ENCODE results near the gene FCN1.

FCN1 gene

GRCh38 chr9:134946663-134947062, 29.0 kb upstream of the FCN1 start:
- Mint-ChIP-seq H3K27me3 (no peaks in the 10 kb centered on the region), H3K36me3 (ENCODE audit: insufficient read depth) (no peaks in the 10 kb centered on the region), H3K4me1 (ENCODE audit: low read depth in 2 of 2) (no peaks in the 10 kb centered on the region), H3K9me3 (no peaks in the 10 kb centered on the region), H3K4me3 (no peak overlapping the region), H3K27ac (no peak overlapping the region)
- DNase-seq (no peak), ATAC-seq (replicated peaks) (no peak)

- ATAC-seq (replicated peaks) = no peak
- Mint-ChIP-seq H3K27me3 (peaks cover 5 to 6% of the 10 kb centered on the region in 2 donors), H3K36me3 (ENCODE audit: insufficient read depth) (no peaks in the 10 kb centered on the region), H3K4me1 (ENCODE audit: low read depth in 2 of 2) (no peaks in the 10 kb centered on the region), H3K4me3 (no peak overlapping the region), H3K9me3 (no peaks in the 10 kb centered on the region), H3K27ac (no peak overlapping the region)
- no peak for DNase-seq
These were observed 28.0 kb upstream of the FCN1 start for GRCh38 chr9:134945509-134946275.

GRCh38 chr9:134944916-134945315, 27.2 kb upstream of the FCN1 start:
- H3K27ac Mint-ChIP-seq = no peak overlapping the region
- peaks cover 0 to 2% of the 10 kb centered on the region in 2 donors for H3K4me1 Mint-ChIP-seq (ENCODE audit: low read depth in 2 of 2)

GRCh38 chr9:134944351-134944802, 26.7 kb upstream of the FCN1 start:
- no peak for ATAC-seq (replicated peaks)
- H3K27ac Mint-ChIP-seq = no peak overlapping the region
- no peaks in the 10 kb centered on the region for H3K36me3 Mint-ChIP-seq (ENCODE audit: insufficient read depth)
- no peak overlapping the region for H3K4me3 Mint-ChIP-seq
- no peaks in the 10 kb centered on the region for H3K9me3 Mint-ChIP-seq
- peaks cover 0 to 2% of the 10 kb centered on the region in 2 donors for H3K4me1 Mint-ChIP-seq (ENCODE audit: low read depth in 2 of 2)
- no peak for DNase-seq
- H3K27me3 Mint-ChIP-seq = peaks cover 13 to 18% of the 10 kb centered on the region in 2 donors

More at GRCh38 chr9:134944916-134945315, 27.2 kb upstream of the FCN1 start:
- ATAC-seq (replicated peaks) (no peak), DNase-seq (no peak)
- H3K9me3 Mint-ChIP-seq = no peaks in the 10 kb centered on the region
- no peaks in the 10 kb centered on the region for H3K36me3 Mint-ChIP-seq (ENCODE audit: insufficient read depth)
- peaks cover 9 to 13% of the 10 kb centered on the region in 2 donors for H3K27me3 Mint-ChIP-seq
- no peak overlapping the region for H3K4me3 Mint-ChIP-seq

GRCh38 chr9:134943836-134944235, 26.1 kb upstream of the FCN1 start:
- no peak overlapping the region for H3K4me3 Mint-ChIP-seq
- H3K27me3 Mint-ChIP-seq = peaks cover 19 to 23% of the 10 kb centered on the region in 2 donors
- no peak for ATAC-seq (replicated peaks)

GRCh38 chr9:134943411-134943810, 25.7 kb upstream of the FCN1 start:
- Mint-ChIP-seq H3K4me3 (no peak overlapping the region), H3K4me1 (ENCODE audit: low read depth in 2 of 2) (peaks cover 0 to 2% of the 10 kb centered on the region in 2 donors), H3K27ac (no peak overlapping the region), H3K27me3 (peaks cover 19 to 27% of the 10 kb centered on the region in 2 donors), H3K9me3 (no peaks in the 10 kb centered on the region), H3K36me3 (ENCODE audit: insufficient read depth) (no peaks in the 10 kb centered on the region)
- ATAC-seq (replicated peaks) (no peak), DNase-seq (no peak)

More at GRCh38 chr9:134943836-134944235, 26.1 kb upstream of the FCN1 start:
- no peaks in the 10 kb centered on the region for H3K9me3 Mint-ChIP-seq
- no peak for DNase-seq
- no peak overlapping the region for H3K27ac Mint-ChIP-seq
- peaks cover 0 to 2% of the 10 kb centered on the region in 2 donors for H3K4me1 Mint-ChIP-seq (ENCODE audit: low read depth in 2 of 2)
- H3K36me3 Mint-ChIP-seq (ENCODE audit: insufficient read depth) = no peaks in the 10 kb centered on the region

GRCh38 chr9:134942788-134943184, 25.1 kb upstream of the FCN1 start:
- no peaks in the 10 kb centered on the region for H3K9me3 Mint-ChIP-seq
- no peak overlapping the region for H3K4me3 Mint-ChIP-seq
- ATAC-seq (replicated peaks) (no peak), DNase-seq (no peak)
- peaks cover 19 to 27% of the 10 kb centered on the region in 2 donors for H3K27me3 Mint-ChIP-seq
- H3K4me1 Mint-ChIP-seq (ENCODE audit: low read depth in 2 of 2) = peaks cover 0 to 2% of the 10 kb centered on the region in 2 donors
- H3K27ac Mint-ChIP-seq = no peak overlapping the region
- no peaks in the 10 kb centered on the region for H3K36me3 Mint-ChIP-seq (ENCODE audit: insufficient read depth)

GRCh38 chr9:134942011-134942787, 24.5 kb upstream of the FCN1 start:
- Mint-ChIP-seq H3K9me3 (no peaks in the 10 kb centered on the region), H3K27ac (no peak overlapping the region), H3K27me3 (peaks cover 19 to 30% of the 10 kb centered on the region in 2 donors), H3K4me3 (no peak overlapping the region), H3K36me3 (ENCODE audit: insufficient read depth) (no peaks in the 10 kb centered on the region), H3K4me1 (ENCODE audit: low read depth in 2 of 2) (peaks cover 0 to 2% of the 10 kb centered on the region in 2 donors)
- ATAC-seq (replicated peaks) (no peak), DNase-seq (no peak)

GRCh38 chr9:134940236-134941208, 22.8 kb upstream of the FCN1 start:
- Mint-ChIP-seq H3K9me3 (no peaks in the 10 kb centered on the region), H3K27me3 (peaks cover 19 to 34% of the 10 kb centered on the region in 2 donors), H3K4me1 (ENCODE audit: low read depth in 2 of 2) (peaks cover 0 to 2% of the 10 kb centered on the region in 2 donors), H3K4me3 (no peak overlapping the region), H3K36me3 (ENCODE audit: insufficient read depth) (no peaks in the 10 kb centered on the region), H3K27ac (no peak overlapping the region)
- DNase-seq (no peak), ATAC-seq (replicated peaks) (no peak)

GRCh38 chr9:134939836-134940235, 22.1 kb upstream of the FCN1 start:
- no peak overlapping the region for H3K27ac Mint-ChIP-seq
- no peak for ATAC-seq (replicated peaks)

GRCh38 chr9:134939080-134939733, 21.5 kb upstream of the FCN1 start:
- H3K4me3 Mint-ChIP-seq = no peak overlapping the region
- H3K27me3 Mint-ChIP-seq = peaks cover 19 to 41% of the 10 kb centered on the region in 2 donors
- ATAC-seq (replicated peaks) (no peak), DNase-seq (no peak)
- H3K27ac Mint-ChIP-seq = no peak overlapping the region
- peaks cover 0 to 2% of the 10 kb centered on the region in 2 donors for H3K4me1 Mint-ChIP-seq (ENCODE audit: low read depth in 2 of 2)
- no peaks in the 10 kb centered on the region for H3K36me3 Mint-ChIP-seq (ENCODE audit: insufficient read depth)
- no peaks in the 10 kb centered on the region for H3K9me3 Mint-ChIP-seq

More at GRCh38 chr9:134939836-134940235, 22.1 kb upstream of the FCN1 start:
- Mint-ChIP-seq H3K9me3 (no peaks in the 10 kb centered on the region), H3K4me3 (no peak overlapping the region), H3K27me3 (peaks cover 19 to 40% of the 10 kb centered on the region in 2 donors), H3K36me3 (ENCODE audit: insufficient read depth) (no peaks in the 10 kb centered on the region), H3K4me1 (ENCODE audit: low read depth in 2 of 2) (peaks cover 0 to 2% of the 10 kb centered on the region in 2 donors)
- DNase-seq = no peak

- DNase-seq (no peak), ATAC-seq (replicated peaks) (no peak)
- Mint-ChIP-seq H3K4me1 (ENCODE audit: low read depth in 2 of 2) (peaks cover 0 to 2% of the 10 kb centered on the region in 2 donors), H3K36me3 (ENCODE audit: insufficient read depth) (no peaks in the 10 kb centered on the region), H3K27ac (no peak overlapping the region), H3K27me3 (peaks cover 23 to 46% of the 10 kb centered on the region in 2 donors), H3K9me3 (no peaks in the 10 kb centered on the region), H3K4me3 (no peak overlapping the region)
These were observed 20.8 kb upstream of the FCN1 start for GRCh38 chr9:134938346-134939079.
